GM10266 (cell line): ENCODE measurements around the gene SCN7A.
"Not testable (repeated sequence)": the region's sequence is repeated elsewhere in the genome, so short reads cannot be mapped to it uniquely, and the experiment has no call there.

ENCODE experiments used
- DNase-seq: peaks from one replicate; pipeline ENCODE4 v3.0.0; 2012; ENCODE audit errors: extremely low spot score
- TF ChIP-seq, protein P1 (sequence below): IDR thresholded peaks from 2 replicates; pipeline ENCODE4 v1.5.1; 2012; ENCODE audit warnings: mild to moderate bottlenecking, low read depth; ENCODE audit not compliant: control insufficient read depth, insufficient read depth; ENCODE audit errors: missing control alignments

Gene SCN7A

DNA sequence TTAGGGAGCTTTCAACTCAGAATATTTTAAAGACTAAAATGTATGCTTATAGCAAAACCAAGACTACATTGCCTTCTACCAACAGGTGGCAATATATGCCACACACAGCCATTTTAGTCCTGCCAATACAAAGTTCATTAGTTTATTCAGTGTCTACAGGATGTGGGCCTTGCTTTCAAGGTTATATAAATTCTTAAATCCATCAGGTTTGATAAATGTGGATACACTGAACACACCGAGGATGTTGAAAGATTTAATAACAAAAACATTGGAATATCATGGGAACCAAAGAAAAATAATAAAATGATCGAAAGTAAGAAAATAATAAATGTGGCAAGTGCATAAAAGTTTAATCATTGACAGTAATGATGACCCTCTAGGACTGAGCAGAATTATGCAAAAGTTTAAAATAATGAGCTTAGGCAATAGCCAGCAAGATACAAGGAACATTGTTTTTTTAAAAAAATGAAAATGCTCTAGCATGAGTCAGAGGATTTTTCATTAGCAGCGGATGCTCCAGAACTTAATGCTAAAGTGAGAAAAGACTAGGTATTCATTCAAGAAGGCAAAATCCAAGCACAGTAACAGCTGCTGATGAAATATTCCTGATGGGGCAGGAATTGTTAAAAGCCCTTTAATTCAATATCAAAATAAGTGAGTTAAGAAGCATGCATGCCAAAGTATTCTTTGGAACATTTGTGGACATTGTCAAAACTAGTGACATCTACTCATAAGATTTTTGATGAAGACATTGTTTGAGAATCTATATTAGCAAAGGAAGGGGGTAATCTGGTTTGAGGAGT lies 132.5 kb downstream of the SCN7A start:
- TF ChIP-seq, protein P1, sequence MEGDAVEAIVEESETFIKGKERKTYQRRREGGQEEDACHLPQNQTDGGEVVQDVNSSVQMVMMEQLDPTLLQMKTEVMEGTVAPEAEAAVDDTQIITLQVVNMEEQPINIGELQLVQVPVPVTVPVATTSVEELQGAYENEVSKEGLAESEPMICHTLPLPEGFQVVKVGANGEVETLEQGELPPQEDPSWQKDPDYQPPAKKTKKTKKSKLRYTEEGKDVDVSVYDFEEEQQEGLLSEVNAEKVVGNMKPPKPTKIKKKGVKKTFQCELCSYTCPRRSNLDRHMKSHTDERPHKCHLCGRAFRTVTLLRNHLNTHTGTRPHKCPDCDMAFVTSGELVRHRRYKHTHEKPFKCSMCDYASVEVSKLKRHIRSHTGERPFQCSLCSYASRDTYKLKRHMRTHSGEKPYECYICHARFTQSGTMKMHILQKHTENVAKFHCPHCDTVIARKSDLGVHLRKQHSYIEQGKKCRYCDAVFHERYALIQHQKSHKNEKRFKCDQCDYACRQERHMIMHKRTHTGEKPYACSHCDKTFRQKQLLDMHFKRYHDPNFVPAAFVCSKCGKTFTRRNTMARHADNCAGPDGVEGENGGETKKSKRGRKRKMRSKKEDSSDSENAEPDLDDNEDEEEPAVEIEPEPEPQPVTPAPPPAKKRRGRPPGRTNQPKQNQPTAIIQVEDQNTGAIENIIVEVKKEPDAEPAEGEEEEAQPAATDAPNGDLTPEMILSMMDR: peak; percentile 19
- DNase-seq: no peak

DNA sequence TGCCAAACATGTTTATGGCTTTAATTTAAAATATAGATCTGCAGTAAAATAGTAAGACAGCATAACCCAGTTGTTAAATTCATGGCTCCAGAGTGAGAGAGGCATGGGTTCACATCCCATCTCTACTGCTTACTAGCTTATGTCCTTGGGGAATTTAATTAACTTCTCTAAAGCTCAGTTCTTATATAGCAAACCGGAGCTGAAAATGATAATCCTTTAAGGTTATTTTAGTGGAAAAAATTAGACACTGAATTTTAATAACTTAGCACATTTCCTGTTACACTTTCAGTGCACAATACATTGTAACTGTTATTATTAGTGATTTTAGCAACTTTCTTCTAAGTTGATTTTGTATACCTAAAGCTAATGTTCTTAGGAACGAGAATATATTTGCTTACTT lies 133.1 kb downstream of the SCN7A start:
- no peak for DNase-seq
- TF ChIP-seq, protein P1: no peak

DNA sequence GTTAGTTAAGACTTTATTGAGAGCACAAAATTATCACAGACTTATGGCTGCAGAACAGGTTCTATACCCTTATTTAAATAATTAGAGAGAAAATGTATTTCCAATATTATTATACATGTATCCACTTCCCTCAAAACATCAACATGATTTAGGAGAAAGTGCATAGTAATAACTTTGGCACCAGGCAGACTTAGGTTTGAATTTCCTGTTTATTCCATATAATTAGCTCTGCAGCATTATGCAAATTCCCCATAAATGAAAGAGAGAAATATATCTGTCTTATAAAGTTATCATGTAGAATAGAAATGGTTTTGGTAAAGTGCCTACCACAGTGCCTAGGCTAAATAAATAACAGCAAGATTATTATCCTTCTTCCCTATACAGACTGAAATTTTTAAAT lies 133.6 kb downstream of the SCN7A start:
- TF ChIP-seq, protein P1: no peak

DNA sequence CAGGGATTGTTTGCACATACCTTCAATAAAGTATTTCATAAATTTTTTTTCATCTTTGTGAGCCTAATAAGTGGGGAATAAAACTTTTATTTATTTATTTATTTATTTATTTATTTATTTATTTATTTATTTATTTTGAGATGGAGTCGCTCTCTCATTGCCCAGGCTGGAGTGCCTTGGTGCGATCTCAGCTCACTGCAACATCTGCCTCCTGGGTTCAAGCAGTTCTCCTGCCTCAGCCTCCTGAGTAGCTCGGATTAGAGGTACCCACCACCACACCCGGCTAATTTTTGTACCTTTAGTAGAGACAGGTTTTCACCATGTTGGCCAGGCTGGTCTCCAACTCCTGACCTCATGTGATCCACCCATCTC lies 136.1 kb downstream of the SCN7A start:
- not testable (repeated sequence) for DNase-seq

More for the DNA sequence above, 133.6 kb downstream of the SCN7A start:
- no peak for DNase-seq

DNA sequence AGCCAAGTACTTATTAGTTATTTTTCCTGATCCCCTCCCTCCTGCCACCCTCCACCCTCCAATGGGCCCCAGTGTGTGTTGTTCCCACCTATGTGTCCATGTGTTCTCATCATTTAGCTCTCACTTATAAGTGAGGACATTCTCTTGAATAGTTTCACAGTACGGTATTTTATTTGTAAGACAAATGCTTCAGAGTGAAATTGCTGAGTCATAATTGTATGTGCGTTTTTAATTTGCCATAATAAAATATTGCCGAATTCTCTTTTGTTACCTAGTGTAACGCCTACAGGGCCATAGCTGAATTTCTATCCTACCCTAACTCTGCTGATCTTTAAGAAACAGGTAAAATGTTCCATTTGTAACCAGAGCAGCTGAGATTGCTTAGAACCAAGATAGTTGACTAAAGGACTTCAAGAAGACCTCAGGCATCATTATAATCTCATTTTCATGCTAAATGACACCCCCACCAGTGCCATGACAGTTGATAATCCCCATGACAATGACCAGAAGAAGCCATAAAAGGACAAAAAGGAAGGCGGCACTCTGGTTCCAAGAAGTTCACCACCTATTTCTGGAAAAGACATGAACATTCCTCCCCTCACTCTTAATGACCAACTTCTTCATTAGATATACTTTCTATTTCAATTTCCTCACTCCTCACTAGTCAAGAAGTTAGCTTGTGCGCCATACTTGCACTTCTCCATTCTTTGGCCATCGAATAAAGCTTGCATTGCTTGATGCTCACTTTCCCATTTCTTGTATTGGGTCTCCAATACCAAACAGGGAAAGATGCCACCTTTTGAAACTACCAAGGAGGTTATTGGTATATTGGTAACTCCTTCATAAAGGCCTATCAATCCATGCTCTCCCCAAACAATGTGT lies 136.7 kb downstream of the SCN7A start:
- no peak for DNase-seq
- TF ChIP-seq, protein P1: no peak
